Body of pancreas (tissue), 4 donors: Measurements from ENCODE around the gene RNF212. TPM values are rescaled to one million over a fixed set of nuclear protein-coding genes. Genes with fewer than 3 reads are reported as not detected.

Source experiments
- ATAC-seq: fragments of 150-250 bp; one replicate; pipeline ENCODE4 v1.9.1; 2016
- DNase-seq, 4 donors: peaks; one replicate each; pipeline ENCODE4 v3.0.0-alpha.2; 2019
- H3K27ac ChIP-seq, 4 donors: fragments of 200-600 bp; sonication (generic); 1 replicate in 3 of 4; 2 replicates in 1 of 4; pipeline versions ENCODE4 v1.5.1 to v1.6.1; 2016 to 2019; ENCODE audit warnings: mild to moderate bottlenecking in 1 of 4, mixed read lengths in 1 of 4, moderate library complexity in 1 of 4
- H3K27me3 ChIP-seq, 2 donors: fragments of 200-600 bp; sonication (generic); one replicate each; pipeline ENCODE4 v1.6.0; 2016; ENCODE audit warnings: mild to moderate bottlenecking in 1 of 2
- H3K36me3 ChIP-seq, 2 donors: fragments of 200-600 bp; sonication (generic); replicated peaks in 1 of 2; 2 replicates each; pipeline ENCODE4 v1.5.1; 2016; ENCODE audit warnings: low read depth in 2 of 2; ENCODE audit not compliant: insufficient read depth in 1 of 2
- H3K4me1 ChIP-seq: fragments of 200-600 bp; sonication (generic); one replicate; pipeline ENCODE4 v1.6.0; 2016
- H3K4me3 ChIP-seq, 2 donors: fragments of 200-600 bp; sonication (generic); 1 replicate in 1 of 2; 2 replicates in 1 of 2; pipeline ENCODE4 v1.5.1; 2016 to 2019
- H3K9me3 ChIP-seq, 3 donors: fragments of 200-600 bp; sonication (generic); 1 replicate in 2 of 3; 2 replicates in 1 of 3; pipeline ENCODE4 v1.5.1; 2016
- POLR2A ChIP-seq, 3 donors: fragments of 450-650 bp; IDR thresholded peaks; one replicate each; pipeline ENCODE4 v1.6.1; 2016; ENCODE audit warnings: antibody characterized with exemption in 3 of 3, mild to moderate bottlenecking in 2 of 3
- WGBS, 2 donors: methylation state at CpG; one replicate each; pipeline ENCODE4 v1.1.5; 2017; 5-methylcytosine and 5-hydroxymethylcytosine counted together
- intact Hi-C: fragments of 100-400 bp; cut with DNase I; formaldehyde crosslinking; loops from one replicate; pipeline ENCODE4 v1.15.1; 2023
- total RNA-seq, 2 donors: library from RNA; depleted of rRNA; stranded (reverse); fragments of >200 nt; gene quantifications; one replicate each; pipeline ENCODE4 v1.1.0, GENCODE V29; 2016
- TF ChIP-seq, protein P1 (sequence below), 7 experiments: fragments of 450-650 bp in 4 of 7; fragments of 200-600 bp in 3 of 7; sonication (generic) in 3 of 7; IDR thresholded peaks; one replicate each; pipeline ENCODE4 v1.5.1; 2016 to 2019; ENCODE audit warnings: antibody characterized with exemption in 7 of 7

Gene RNF212
- total RNA-seq, 2 donors from 2014 or later = 8.2 to 20.5 TPM

DNA sequence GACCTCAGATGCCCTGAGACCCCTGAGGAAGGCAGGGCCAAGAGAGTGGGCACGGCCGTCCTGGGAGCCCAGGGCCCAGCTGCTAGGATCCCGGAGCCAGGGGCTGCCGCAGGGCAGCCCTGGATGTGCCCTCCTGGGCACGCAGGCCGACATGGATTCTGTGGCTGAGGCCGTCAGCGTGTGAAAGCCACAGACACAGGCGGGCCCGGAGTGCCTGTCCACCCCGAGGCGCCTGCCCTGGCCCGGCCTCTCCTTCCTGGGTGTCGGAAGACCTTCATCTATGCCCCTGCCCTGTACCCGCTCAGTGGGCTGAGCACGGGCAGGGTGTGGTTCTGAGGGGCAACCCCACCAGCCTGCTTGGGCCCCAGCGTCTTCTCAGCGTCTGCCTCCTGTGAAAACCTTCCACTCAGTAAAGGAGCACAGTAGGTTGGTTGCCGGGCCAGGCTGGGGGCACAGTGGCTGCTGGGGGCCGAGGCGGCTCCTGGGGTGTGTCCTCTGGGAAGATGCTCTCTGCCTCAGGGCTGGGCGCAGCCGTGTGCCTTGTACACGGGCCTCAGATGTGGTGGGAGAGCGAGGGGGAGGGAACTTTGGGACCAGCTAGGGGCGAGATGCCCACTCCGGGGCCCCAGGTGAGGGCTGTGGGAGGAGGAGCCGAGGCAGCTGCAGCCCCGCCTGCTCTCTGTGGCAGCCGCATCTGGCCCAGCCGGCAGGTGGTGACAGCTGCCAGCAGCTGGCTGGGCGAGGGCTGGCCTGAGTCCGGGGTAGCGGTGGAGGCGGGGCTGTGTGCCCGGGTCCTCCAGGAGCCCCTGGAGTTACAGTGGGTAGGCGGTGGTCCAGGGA, 81.2 kb downstream of the RNF212 start:
- H3K36me3 ChIP-seq = no peaks in the 10 kb centered on the region
- TF ChIP-seq POLR2A (IDR thresholded peaks at IDR 0.05) = no peak
- TF ChIP-seq, protein P1, sequence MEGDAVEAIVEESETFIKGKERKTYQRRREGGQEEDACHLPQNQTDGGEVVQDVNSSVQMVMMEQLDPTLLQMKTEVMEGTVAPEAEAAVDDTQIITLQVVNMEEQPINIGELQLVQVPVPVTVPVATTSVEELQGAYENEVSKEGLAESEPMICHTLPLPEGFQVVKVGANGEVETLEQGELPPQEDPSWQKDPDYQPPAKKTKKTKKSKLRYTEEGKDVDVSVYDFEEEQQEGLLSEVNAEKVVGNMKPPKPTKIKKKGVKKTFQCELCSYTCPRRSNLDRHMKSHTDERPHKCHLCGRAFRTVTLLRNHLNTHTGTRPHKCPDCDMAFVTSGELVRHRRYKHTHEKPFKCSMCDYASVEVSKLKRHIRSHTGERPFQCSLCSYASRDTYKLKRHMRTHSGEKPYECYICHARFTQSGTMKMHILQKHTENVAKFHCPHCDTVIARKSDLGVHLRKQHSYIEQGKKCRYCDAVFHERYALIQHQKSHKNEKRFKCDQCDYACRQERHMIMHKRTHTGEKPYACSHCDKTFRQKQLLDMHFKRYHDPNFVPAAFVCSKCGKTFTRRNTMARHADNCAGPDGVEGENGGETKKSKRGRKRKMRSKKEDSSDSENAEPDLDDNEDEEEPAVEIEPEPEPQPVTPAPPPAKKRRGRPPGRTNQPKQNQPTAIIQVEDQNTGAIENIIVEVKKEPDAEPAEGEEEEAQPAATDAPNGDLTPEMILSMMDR (IDR thresholded peaks at IDR 0.05) = peak in 3 of 7 experiments; percentile 15 to 24 (median 22)
- peak in 1 of 4 donors; percentile 55 for DNase-seq
- no peak for ATAC-seq
- H3K4me1 ChIP-seq = peaks cover 23% of the 10 kb centered on the region
- intact Hi-C loops = no loop called here
- WGBS, 2 donors = 20 to 48% methylated on average over 2 to 34 of the region's 37 CpGs
- H3K4me3 ChIP-seq = no peak overlapping the region
- no peaks in the 10 kb centered on the region for H3K9me3 ChIP-seq
- no peaks in the 10 kb centered on the region for H3K27me3 ChIP-seq
- H3K27ac ChIP-seq = no peak overlapping the region

DNA sequence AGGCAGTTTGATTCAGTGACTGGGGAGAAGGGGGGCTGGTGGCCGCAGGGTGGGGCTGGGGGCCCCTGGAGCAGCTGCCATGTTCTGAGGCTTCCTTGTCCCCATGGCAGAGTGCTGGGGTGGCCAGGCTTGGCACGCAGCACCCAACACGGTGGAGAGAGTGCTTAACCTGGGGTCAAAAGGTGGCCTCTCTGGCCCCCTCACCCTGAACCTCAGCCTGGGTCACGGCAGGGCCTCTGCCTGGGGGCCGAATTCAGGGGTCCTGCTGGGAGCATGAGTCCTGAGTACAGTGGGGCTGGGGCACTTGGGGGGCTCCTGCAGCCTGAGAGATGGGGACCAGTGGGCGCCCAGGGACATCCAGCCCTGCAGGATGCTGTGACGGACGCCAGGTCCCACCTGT, 82.0 kb downstream of the RNF212 start:
- TF ChIP-seq, protein P1 (IDR thresholded peaks at IDR 0.05) = no peak
- TF ChIP-seq POLR2A (IDR thresholded peaks at IDR 0.05) = no peak
- ATAC-seq (no peak), DNase-seq (no peak)
- WGBS, 2 donors = 67 to 82% methylated on average over 1 to 8 of the region's 8 CpGs
- no peak overlapping the region for H3K4me3 ChIP-seq
- H3K9me3 ChIP-seq = no peaks in the 10 kb centered on the region
- H3K27me3 ChIP-seq = no peaks in the 10 kb centered on the region
- intact Hi-C loops = no loop called here
- peaks cover 28% of the 10 kb centered on the region for H3K4me1 ChIP-seq
- H3K27ac ChIP-seq = no peak overlapping the region
- H3K36me3 ChIP-seq = no peaks in the 10 kb centered on the region

DNA sequence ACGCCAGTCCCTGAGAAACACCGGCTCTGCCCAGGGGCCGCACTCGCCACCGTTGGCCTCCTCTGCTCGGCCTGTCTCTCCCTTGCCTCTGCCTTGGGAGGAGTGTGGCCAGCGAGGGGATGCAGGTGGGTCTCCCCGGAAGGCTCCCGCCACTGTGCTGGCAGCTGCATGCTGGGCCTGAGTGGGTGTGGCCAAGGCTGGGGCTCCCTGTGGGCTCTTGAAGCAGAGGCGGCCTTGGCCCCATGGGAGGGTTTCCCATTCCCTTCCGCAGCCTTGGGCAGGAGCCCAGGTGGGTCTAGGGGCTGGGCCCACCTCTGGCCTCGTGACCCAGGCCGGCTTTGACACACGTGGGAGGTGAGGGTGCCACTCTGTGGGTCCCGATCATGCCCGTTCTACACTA, 82.8 kb downstream of the RNF212 start:
- 48 to 65% methylated on average over 12 to 16 of the region's 16 CpGs for WGBS, 2 donors

DNA sequence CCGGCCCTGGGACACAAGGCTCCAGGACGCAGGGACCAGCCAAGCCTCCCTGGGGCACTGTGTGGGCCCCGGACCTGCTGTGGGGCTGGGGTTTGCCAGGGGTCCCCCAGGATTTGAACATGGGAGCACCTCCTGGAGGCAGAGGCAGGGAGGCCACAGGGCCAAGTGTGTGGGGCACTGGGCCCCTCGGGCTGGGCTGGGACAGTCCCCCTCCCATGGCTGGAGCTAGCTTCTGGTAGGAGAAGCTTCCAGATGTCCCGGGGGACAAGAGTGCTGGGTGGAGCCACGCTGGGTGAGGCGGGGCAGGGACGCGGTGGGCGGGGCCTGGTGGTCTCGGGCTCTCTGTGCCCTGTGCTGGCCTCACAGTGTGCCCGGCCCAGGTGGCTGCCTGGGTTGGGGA, 83.3 kb downstream of the RNF212 start:
- Histone ChIP-seq H3K4me1 (peaks cover 29% of the 10 kb centered on the region), H3K9me3 (no peaks in the 10 kb centered on the region), H3K27me3 (no peaks in the 10 kb centered on the region), H3K4me3 (no peak overlapping the region), H3K36me3 (peaks cover 0 to 2% of the 10 kb centered on the region in 2 donors), H3K27ac (no peak overlapping the region)
- TF ChIP-seq POLR2A (IDR thresholded peaks at IDR 0.05) = no peak
- TF ChIP-seq, protein P1 (IDR thresholded peaks at IDR 0.05) = no peak
- intact Hi-C loops = no loop called here
- WGBS, 2 donors = 51 to 73% methylated on average over 2 to 10 of the region's 12 CpGs
- DNase-seq (peak in 1 of 4 donors; percentile 42), ATAC-seq (no peak)

More for the DNA sequence above, 82.8 kb downstream of the RNF212 start:
- peaks cover 34% of the 10 kb centered on the region for H3K4me1 ChIP-seq
- TF ChIP-seq, protein P1 (IDR thresholded peaks at IDR 0.05) = no peak
- TF ChIP-seq POLR2A (IDR thresholded peaks at IDR 0.05) = no peak
- no peak overlapping the region for H3K4me3 ChIP-seq
- ATAC-seq (no peak), DNase-seq (peak in 2 of 4 donors; percentile 52 to 58)
- no peaks in the 10 kb centered on the region for H3K36me3 ChIP-seq
- no peak overlapping the region for H3K27ac ChIP-seq
- no peaks in the 10 kb centered on the region for H3K27me3 ChIP-seq
- intact Hi-C loops = no loop called here
- H3K9me3 ChIP-seq = no peaks in the 10 kb centered on the region
